Spleen (tissue), 7 donors: ENCODE data around the gene BACE1-AS.

ENCODE experiments used
- CTCF ChIP-seq, 11 experiments: fragments of 200-600 bp in 7 of 11; fragments of 450-650 bp in 4 of 11; sonication (generic) in 4 of 11; IDR thresholded peaks in 8 of 11; conservative IDR thresholded peaks in 3 of 11; 1 replicate in 7 of 11; 2 replicates in 4 of 11; pipeline versions ENCODE4 v1.4.0 to v1.8.0; 2016 to 2021; ENCODE audit warnings: antibody characterized with exemption in 11 of 11, inconsistent platforms in 4 of 11, mild to moderate bottlenecking in 1 of 11
- POLR2A ChIP-seq, 3 donors: fragments of 450-650 bp; IDR thresholded peaks; one replicate each; pipeline ENCODE4 v1.5.1; 2017; ENCODE audit warnings: antibody characterized with exemption in 3 of 3, mild to moderate bottlenecking in 1 of 3
- POLR2AphosphoS5 ChIP-seq, 3 donors: sonication (generic); formaldehyde crosslinking; IDR thresholded peaks; one replicate each; pipeline ENCODE4 v1.5.1; 2017; ENCODE audit warnings: antibody characterized with exemption in 3 of 3
- donor health status: DM: no; HTN: no; CAD: no; lungs with moderate emphysema.
- donor health status: DM: no; HTN: no; CAD: no.
- donor health status: DM: no; HTN: no; CAD: no.

DNA sequence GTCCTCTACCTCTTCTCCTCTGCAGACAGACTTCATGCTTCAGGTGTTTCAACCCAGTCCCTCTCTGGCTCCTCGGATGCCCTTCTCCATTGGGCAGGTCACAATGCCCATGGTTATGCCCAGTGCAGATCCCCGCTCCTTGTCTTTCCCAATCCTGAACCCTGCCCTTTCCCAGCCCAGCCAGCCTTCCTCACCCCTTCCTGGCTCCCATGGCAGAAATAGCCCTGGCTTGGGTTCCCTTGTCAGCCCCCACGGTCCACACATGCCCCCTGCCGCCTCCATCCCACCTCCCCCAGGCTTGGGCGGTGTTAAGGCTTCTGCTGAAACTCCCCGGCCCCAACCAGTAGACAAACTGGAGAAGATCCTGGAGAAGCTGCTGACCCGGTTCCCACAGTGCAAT lies 9.3 kb upstream of the BACE1-AS start:
- no peak for TF ChIP-seq CTCF (IDR thresholded peaks at IDR 0.05 in 8 of 11, conservative IDR thresholded peaks at IDR 0.05 in 3 of 11)
- no peak for TF ChIP-seq POLR2AphosphoS5 (IDR thresholded peaks at IDR 0.05)
- TF ChIP-seq POLR2A (IDR thresholded peaks at IDR 0.05): no peak
